Dedifferentiated amniotic fluid mesenchymal stem cell (primary cell): ENCODE results near the gene CSHL1.
"Not testable (repeated sequence)": the region's sequence is repeated elsewhere in the genome, so short reads cannot be mapped to it uniquely, and the experiment has no call there.

Experiments
- DNase-seq: peaks from one replicate; pipeline ENCODE4 v3.0.0-alpha.2; 2016; ENCODE audit errors: extremely low spot score

Gene CSHL1

GRCh38 chr17:63889026-63889848, 21.8 kb downstream of the CSHL1 start:
- DNase-seq, result peak; percentile 21

- not testable (repeated sequence) for DNase-seq
These were observed 25.9 kb downstream of the CSHL1 start for GRCh38 chr17:63885119-63885518.

GRCh38 chr17:63882626-63883126, 28.4 kb downstream of the CSHL1 start:
- DNase-seq, result not testable (repeated sequence)

- DNase-seq, result peak; percentile 29
These were observed 29.0 kb downstream of the CSHL1 start, which contains the start of gene GH2 for GRCh38 chr17:63881935-63882601. GH2 (minus strand) TSS chr17:63881944; CDS start chr17:63881801, 143 bp downstream.

GRCh38 chr17:63881337-63881736, 29.7 kb downstream of the CSHL1 start:
- not testable (repeated sequence) for DNase-seq

GRCh38 chr17:63880706-63881105, 30.4 kb downstream of the CSHL1 start:
- DNase-seq, result no peak

- not testable (repeated sequence) for DNase-seq
These were observed 32.6 kb downstream of the CSHL1 start for GRCh38 chr17:63878413-63878812.

- not testable (repeated sequence) for DNase-seq
These were observed 36.4 kb downstream of the CSHL1 start for GRCh38 chr17:63874693-63875092.

GRCh38 chr17:63874061-63874626, 36.9 kb downstream of the CSHL1 start:
- not testable (repeated sequence) for DNase-seq

GRCh38 chr17:63873577-63873976, 37.5 kb downstream of the CSHL1 start, which contains the start of gene CSH2:
CSH2 (minus strand) TSS chr17:63873677; CDS start chr17:63873614, 63 bp downstream.
- DNase-seq, result not testable (repeated sequence)

GRCh38 chr17:63871646-63872365, 39.3 kb downstream of the CSHL1 start:
- not testable (repeated sequence) for DNase-seq

- DNase-seq, result peak; percentile 27
These were observed 40.8 kb downstream of the CSHL1 start for GRCh38 chr17:63870292-63870665.

- not testable (repeated sequence) for DNase-seq
These were observed 41.4 kb downstream of the CSHL1 start for GRCh38 chr17:63869491-63870291.

GRCh38 chr17:63866625-63867024, 44.4 kb downstream of the CSHL1 start:
- DNase-seq, result not testable (repeated sequence)
